Activated effector memory CD4-positive, alpha-beta T cell treated with Interleukin-2 at 50 U/mL for 16 hours (primary cell): Measurements from ENCODE around the gene CLCA4.

Experiments used
- DNase-seq: peaks from one replicate; pipeline ENCODE4 v3.0.0-alpha.2; 2020

Gene CLCA4

DNA sequence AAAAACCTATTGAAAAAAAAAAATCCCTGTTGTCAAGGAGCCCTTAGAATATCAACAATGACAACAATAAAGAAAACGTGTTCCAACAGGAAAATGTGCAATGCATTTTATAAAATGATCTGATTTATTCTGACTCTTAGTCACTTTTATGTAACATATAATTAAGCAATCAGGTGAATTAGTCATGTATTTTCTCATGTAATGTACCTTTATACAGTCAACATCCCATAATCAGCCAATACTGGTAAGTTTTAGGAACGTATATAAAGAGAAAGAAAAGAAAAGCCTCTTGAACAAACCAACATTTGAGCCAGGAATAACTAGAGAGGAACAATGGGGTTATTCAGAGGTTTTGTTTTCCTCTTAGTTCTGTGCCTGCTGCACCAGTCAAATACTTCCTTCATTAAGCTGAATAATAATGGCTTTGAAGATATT, at the start of gene CLCA4:
CLCA4 (plus strand) TSS at position 292 of the 435 bp plus-strand sequence; CDS start at position 334, 42 bp downstream.
- no peak for DNase-seq

GRCh38 chr1:86498281-86498680, 48.6 kb upstream of the CLCA4 start:
- DNase-seq: no peak

DNA sequence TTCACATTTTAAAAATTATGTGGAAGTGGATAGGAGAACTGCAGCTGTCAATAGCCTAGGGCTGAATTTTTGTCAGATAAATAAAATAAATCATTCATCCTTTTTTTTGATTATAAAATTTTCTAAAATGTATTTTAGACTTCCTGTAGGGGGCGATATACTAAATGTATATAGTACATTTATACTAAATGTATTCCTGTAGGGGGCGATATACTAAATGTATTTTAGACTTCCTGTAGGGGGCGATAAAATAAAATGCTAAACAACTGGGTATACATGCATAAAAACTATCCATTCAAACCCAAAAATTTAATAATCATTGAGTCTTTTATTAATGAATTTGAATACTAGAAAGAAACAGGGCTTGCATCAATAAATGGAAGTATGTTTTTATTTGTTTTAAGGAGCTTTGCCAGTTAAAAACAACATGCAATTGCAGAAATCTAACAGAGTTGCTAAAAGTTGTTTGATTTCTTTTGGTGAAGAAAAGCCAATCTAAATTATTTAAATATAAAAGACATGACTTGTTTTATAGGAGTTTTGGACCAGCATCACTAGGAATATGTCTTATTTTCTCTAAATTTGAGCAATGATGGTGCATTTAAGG, 46.8 kb upstream of the CLCA4 start:
- DNase-seq: no peak

GRCh38 chr1:86500714-86501113, 46.2 kb upstream of the CLCA4 start:
- DNase-seq: no peak

DNA sequence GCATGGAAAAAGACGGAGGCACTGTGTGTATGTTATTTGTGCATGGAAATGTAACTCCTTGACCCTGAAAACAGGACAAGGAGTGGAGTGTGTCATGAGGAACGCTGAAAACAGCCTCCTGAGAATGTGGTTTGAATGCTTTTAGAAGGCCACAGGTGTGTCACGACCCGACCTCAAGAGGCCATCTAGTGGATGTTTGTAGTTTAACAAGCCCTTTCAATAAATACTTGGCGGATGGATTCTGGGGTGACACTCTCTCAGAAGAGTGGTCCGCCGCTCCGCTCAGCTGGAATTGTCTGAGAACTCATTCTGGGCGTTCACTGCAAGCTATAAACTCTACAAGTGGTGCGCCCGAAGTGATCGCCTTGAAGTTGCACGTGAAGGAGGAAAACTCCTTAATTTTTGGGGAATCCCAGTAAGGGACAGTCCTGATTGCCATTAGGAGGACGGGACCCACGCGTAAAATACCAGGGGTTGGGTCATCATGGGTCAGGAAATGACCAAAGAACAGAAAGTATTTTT, 44.7 kb upstream of the CLCA4 start:
- DNase-seq: peak; percentile 18

DNA sequence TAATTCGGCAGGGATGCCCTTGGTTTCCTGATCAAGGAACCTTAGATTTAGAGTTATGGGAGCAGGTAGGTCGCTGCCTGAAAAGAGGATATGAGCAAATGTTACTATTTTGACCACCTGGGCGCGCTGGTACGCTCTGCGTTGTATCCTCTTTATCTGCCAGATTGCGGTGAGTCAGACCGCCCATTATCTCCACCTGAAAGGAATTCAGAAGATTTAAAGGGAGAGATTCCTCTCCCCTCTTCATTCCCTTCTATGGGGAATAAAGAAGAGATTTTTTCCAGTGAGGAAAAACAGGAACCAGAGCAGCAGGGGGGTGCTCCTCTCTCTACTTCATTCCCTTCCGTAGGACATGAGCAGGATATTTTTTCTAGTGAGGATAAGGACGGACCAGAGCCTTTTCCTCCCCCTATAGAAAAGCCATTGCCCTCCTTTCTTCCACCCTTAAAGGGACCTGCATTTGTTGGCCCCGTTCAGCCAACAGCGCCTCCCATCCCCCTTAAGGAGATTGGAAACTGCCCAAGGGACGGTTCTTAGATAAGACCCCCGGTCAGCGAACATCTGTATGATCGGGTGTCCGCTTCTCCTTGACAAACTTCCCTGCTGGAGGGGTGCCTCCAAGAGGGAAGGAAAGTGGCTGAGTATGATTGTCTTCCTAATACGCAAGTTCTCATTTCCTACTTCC, 44.0 kb upstream of the CLCA4 start:
- no peak for DNase-seq

DNA sequence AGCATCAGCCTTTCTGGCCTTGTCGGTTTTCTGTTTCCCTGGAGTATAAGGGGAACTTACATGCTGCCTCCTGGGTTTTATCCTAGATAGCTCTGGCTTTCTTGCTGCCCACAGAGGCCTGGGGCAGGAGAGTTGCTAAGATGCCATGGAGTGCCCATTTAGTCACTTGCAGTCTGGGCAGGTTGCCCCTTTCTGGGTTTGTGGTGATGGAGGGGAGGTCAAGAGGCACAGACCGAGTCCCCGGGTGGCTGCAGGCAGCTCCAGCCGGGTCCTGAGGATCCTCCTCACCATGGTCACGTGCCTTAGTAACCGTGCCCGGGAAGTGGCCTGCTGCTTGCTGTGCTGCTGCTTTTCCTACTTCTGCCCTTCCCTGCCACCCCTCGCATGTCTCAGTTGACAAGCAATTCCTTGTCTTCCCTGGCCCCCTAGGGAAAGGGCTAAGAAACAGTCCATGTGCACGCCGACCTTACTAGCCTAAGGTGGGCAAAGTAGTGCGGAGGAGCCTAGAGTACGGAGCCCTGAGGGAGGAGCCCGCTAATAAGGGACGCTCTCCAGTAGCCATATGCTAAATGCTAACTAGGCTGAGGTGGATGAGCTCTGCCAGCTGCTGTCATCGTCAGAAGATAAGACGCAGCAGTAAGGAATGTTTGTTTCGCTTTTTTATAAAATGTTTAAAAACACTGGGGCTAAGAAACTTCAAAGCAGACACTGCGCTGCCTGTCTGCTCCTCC, 43.3 kb upstream of the CLCA4 start:
- DNase-seq: no peak

GRCh38 chr1:86504137-86504479, 42.8 kb upstream of the CLCA4 start:
- no peak for DNase-seq

GRCh38 chr1:86504895-86505563, 41.8 kb upstream of the CLCA4 start:
- no peak for DNase-seq

DNA sequence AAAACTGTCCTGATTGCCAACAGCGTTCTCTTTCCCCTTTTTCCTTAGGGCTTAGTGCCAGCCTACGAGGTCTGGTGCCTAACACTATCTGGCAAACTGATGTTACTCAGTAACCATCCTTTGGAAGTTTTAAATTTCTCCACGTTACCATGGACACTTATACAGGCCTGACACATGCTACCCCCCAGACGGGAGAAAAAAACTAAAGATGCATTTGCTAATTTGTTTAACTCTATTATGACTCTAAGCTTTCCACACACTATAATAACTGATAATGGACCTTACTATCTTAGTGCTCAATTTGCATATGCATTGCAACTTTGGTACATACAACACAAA, 41.3 kb upstream of the CLCA4 start:
- no peak for DNase-seq

GRCh38 chr1:86507935-86508582, 38.8 kb upstream of the CLCA4 start:
- DNase-seq: no peak

DNA sequence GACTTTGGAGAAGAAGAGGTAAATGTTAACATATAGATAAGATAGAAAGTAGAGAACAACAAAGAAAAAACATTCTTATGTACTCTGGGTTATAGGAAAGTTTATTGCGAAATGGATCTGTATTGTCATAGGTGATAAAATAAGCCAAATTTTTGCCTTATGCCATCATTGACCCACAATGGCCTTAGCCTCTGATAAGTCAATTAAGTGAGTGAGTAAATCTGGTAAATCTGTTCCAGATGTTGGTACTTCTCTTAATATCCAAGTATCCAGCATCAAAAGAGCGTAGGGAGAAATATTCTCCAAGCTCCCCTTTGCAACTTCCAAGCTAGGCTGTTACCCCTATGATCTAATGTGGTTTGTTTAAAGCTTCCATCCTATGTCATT, 38.3 kb upstream of the CLCA4 start:
- no peak for DNase-seq

- no peak for DNase-seq
Observed at GRCh38 chr1:86515597-86515996, 31.3 kb upstream of the CLCA4 start.

GRCh38 chr1:86516335-86516734, 30.5 kb upstream of the CLCA4 start:
- DNase-seq: no peak

GRCh38 chr1:86517336-86517735, 29.5 kb upstream of the CLCA4 start:
- no peak for DNase-seq

DNA sequence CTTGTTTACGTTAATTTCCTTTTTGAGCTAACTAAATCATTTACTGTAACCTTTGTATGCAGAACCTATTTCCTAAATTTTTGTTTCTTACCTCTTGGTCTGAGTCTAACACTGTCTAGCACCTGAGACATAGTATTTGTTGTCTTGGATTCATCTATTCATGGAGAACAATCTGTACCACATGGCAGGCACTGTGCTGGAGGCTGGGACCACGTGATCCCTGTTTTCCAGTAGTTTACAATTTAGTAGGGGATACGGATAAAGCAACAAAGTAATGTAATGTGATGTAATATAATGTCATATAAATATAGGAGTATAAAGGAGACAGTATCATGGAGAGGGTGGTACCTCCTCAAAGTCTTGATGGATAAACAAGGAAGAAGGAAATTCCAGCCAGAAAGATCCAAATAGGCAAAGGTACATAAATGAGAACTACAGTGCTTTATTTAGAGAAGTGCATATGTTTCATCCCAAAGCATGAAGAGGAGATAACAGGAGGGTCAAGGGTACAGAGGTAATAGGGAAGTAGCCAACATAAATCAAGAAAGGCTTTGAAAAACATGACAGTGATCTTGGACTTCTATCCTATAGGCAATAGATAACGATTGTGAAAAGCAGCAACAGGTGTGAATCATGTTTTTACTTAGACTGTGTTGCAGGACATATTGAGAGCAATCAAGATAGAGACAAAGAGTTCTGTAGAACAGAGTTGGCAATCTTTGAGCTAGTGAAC, 25.9 kb upstream of the CLCA4 start:
- no peak for DNase-seq

GRCh38 chr1:86521522-86521891, 25.4 kb upstream of the CLCA4 start:
- DNase-seq: no peak

GRCh38 chr1:86522240-86522639, 24.6 kb upstream of the CLCA4 start:
- DNase-seq: no peak

DNA sequence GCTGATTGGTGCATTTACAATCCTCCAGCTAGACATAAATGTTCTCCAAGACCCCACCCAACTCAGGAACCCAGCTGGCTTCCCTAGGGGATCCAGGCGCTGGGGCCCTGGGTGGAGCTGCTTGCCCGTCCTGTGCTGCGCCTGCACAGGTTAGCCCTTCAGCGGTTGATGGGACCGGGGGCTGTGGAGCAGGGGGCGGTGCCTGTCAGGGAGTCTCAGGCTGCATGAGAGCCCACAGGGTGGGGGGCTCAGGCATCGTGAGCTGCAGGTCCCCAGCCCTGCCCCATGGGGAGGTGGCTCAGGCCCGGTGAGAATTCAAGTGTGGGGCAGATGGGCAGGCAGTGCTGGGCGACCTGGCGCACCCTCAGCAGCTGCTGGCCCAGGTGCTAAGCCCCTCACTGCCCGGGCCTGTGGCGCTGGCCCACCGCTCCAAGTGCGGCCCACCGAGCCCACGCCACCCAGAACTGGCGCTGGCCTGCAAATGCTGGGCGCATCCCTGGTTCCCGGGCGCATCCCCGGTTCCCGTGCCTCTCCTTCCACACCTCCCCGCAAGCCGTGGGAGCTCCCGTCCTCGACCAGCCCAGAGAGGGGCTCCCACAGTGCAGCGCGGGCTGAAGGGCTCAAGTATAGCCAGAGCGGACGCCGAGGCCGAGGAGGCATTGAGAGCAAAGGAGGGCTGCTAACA, 23.1 kb upstream of the CLCA4 start:
- DNase-seq: no peak

- DNase-seq: no peak
Observed at GRCh38 chr1:86527306-86527705, 19.6 kb upstream of the CLCA4 start.

DNA sequence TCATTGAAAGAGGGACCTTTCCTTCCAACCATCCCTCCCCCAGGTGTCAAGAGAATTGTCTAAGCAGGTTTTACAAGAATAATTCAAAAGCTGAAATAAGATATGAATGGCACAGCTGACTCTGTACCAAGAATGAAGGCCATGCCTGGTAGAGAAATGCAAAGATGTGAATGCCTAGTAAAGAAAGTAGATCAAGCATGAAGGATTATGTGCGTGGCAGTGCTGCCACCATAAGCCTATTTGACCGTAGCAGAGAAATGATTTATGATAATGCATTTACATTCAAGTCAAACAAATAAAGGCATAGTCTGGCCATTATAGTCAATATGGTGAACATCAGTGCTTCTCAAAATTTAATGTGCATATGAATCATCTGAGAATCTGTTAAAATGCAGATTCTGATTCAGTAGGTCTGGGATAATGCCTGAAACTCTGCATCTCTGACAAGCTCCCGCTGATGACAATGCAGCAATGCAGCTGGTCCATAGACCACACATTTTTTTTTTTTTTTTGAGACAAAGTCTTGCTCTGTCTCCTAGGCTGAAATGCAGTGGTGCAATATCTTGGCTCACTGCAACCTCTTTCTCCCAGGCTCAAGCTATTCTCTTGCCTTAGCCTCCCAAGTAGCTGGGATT, 16.6 kb upstream of the CLCA4 start:
- DNase-seq: no peak
